GM12878 (cell line): ENCODE data around the gene FLT4. TPM values are rescaled to one million over a fixed set of nuclear protein-coding genes. Genes with fewer than 3 reads are reported as not detected.

Experiments
- ATAC-seq: fragments of 200-7000 bp; cut with Tn5 transposase; 3 replicates; pipeline ENCODE4 v1.9.1; 2020; ENCODE audit warnings: mild to moderate bottlenecking, moderate library complexity
- BruUV-seq: library from RNA; stranded (reverse); fragments of 400-500 nt; replicated peaks from 2 replicates; lab custom pipeline; 2021; lab: Mats Ljungman, UMichigan
- CTCF ChIA-PET: fragments of 300-600 bp; sonication (Branson Sonifier 250); formaldehyde crosslinking; extraction: SDS; loops from one replicate; lab custom pipeline; 2021; ENCODE audit warnings: inconsistent platforms; lab: Yijun Ruan, JAX
- POLR2A ChIA-PET: fragments of 350-600 bp; formaldehyde crosslinking; extraction: SDS; loops from one replicate; lab custom pipeline; 2021; ENCODE audit warnings: inconsistent platforms; lab: Charles Lee
- RAD21 ChIA-PET: fragments of 300-600 bp; sonication (Branson Sonifier 250); formaldehyde crosslinking; loops from one replicate; lab custom pipeline; 2023; ENCODE audit warnings: antibody characterized with exemption; ENCODE audit not compliant: unreplicated experiment; lab: Charles Lee
- SMC1A ChIA-PET: fragments of 300-600 bp; sonication (Branson Sonifier 250); formaldehyde crosslinking; loops from one replicate; lab custom pipeline; 2023; ENCODE audit not compliant: unreplicated experiment, uncharacterized antibody; lab: Charles Lee
- DNase-seq: peaks from one replicate; pipeline ENCODE4 v3.0.0-alpha.2; 2011; ENCODE audit warnings: low read depth, low spot score
- FAIRE-seq: peaks from 3 replicates; lab custom pipeline; 2011; peaks lifted over from hg19 to GRCh38; lab: Jason Lieb, UNC
- H2AFZ ChIP-seq: 2 replicates; pipeline ENCODE4 v1.6.0; 2011; ENCODE audit warnings: low read depth, low read length, control low read depth; ENCODE audit not compliant: control insufficient read depth
- H3K27ac ChIP-seq: 2 replicates; pipeline ENCODE4 v1.5.1; 2011; ENCODE audit warnings: control low read depth; ENCODE audit not compliant: control insufficient read depth, insufficient read depth
- H3K27me3 ChIP-seq, 2 experiments: replicated peaks in 1 of 2; 2 replicates each; pipeline versions ENCODE4 v1.6.0 to v1.6.1; 2011; ENCODE audit warnings: low read length in 1 of 2; ENCODE audit not compliant: control insufficient read depth in 2 of 2, insufficient read depth in 2 of 2
- H3K36me3 ChIP-seq, 2 experiments: 2 replicates each; pipeline ENCODE4 v1.5.1; 2011; ENCODE audit warnings: low read length in 1 of 2; ENCODE audit not compliant: control insufficient read depth in 2 of 2, insufficient read depth in 2 of 2
- H3K4me1 ChIP-seq: 2 replicates; pipeline ENCODE4 v1.6.1; 2011; ENCODE audit warnings: mild to moderate bottlenecking, low read length, moderate library complexity, mixed read lengths; ENCODE audit not compliant: control insufficient read depth, insufficient read depth
- H3K4me2 ChIP-seq: 2 replicates; pipeline ENCODE4 v1.6.0; 2011; ENCODE audit warnings: control low read depth; ENCODE audit not compliant: control insufficient read depth, insufficient read depth
- H3K4me3 ChIP-seq: fragments of 200-600 bp; sonication (generic); 2 replicates; pipeline ENCODE4 v1.5.1; 2016
- H3K79me2 ChIP-seq: 2 replicates; pipeline ENCODE4 v1.6.0; 2011; ENCODE audit warnings: low read length; ENCODE audit not compliant: control insufficient read depth, insufficient read depth
- H3K9ac ChIP-seq: 2 replicates; pipeline ENCODE4 v1.8.0; 2011; ENCODE audit warnings: low read length, control low read depth, mixed read lengths; ENCODE audit not compliant: control insufficient read depth, insufficient read depth
- H3K9me3 ChIP-seq: replicated peaks from 3 replicates; pipeline ENCODE4 v1.5.1; 2011; ENCODE audit warnings: mild to moderate bottlenecking, low read length; ENCODE audit not compliant: control insufficient read depth, insufficient read depth
- H4K20me1 ChIP-seq: 2 replicates; pipeline ENCODE4 v1.6.0; 2011; ENCODE audit not compliant: control insufficient read depth, insufficient read depth
- CREB1 ChIP-seq: IDR thresholded peaks from 2 replicates; pipeline ENCODE4 v1.6.1; 2012; ENCODE audit warnings: low read depth, mild to moderate bottlenecking, inconsistent platforms
- IKZF2 ChIP-seq, 2 experiments: fragments of 450-650 bp; IDR thresholded peaks; 2 replicates each; pipeline ENCODE4 v1.6.1; 2017; ENCODE audit warnings: mild to moderate bottlenecking in 2 of 2, moderate library complexity in 2 of 2
- KDM1A ChIP-seq: fragments of 200-600 bp; sonication (generic); IDR thresholded peaks from 2 replicates; pipeline ENCODE4 v1.6.1; 2016; ENCODE audit warnings: borderline replicate concordance
- NRF1 ChIP-seq: conservative IDR thresholded peaks from 2 replicates; pipeline ENCODE4 v1.6.1; 2011; ENCODE audit warnings: mild to moderate bottlenecking, low read depth, low read length, improper control_type of control experiment
- POLR2AphosphoS2 ChIP-seq: IDR thresholded peaks from 2 replicates; pipeline ENCODE4 v1.6.1; 2011; ENCODE audit warnings: low read depth, mild to moderate bottlenecking, low read length, improper control_type of control experiment, moderate library complexity
- SIN3A ChIP-seq: IDR thresholded peaks from 2 replicates; pipeline ENCODE4 v1.6.1; 2012; ENCODE audit warnings: low read depth, low read length, improper control_type of control experiment
- SPI1 ChIP-seq: IDR thresholded peaks from 2 replicates; pipeline ENCODE4 v1.6.1; 2011; ENCODE audit warnings: low read depth, mild to moderate bottlenecking, low read length, moderate library complexity, borderline replicate concordance; ENCODE audit not compliant: insufficient read depth
- STAT3 ChIP-seq: IDR thresholded peaks from 2 replicates; pipeline ENCODE4 v1.6.1; 2011; ENCODE audit warnings: low read depth, low read length, improper control_type of control experiment
- WRNIP1 ChIP-seq: IDR thresholded peaks from 2 replicates; pipeline ENCODE4 v1.6.1; 2011; ENCODE audit warnings: low read depth, low read length, improper control_type of control experiment, borderline replicate concordance
- YBX1 ChIP-seq: fragments of 450-650 bp; IDR thresholded peaks from 2 replicates; pipeline ENCODE4 v1.6.1; 2016; ENCODE audit warnings: antibody characterized with exemption
- ZNF274 ChIP-seq: IDR thresholded peaks from one replicate; pipeline ENCODE4 v1.8.0; 2011; ENCODE audit not compliant: insufficient read length, insufficient read depth
- ZNF622 ChIP-seq: fragments of 450-650 bp; IDR thresholded peaks from 2 replicates; pipeline ENCODE4 v1.6.1; 2017; ENCODE audit warnings: mild to moderate bottlenecking, inconsistent platforms
- WGBS: methylation state at CpG from one replicate; pipeline ENCODE4 v1.1.6; 2016; ENCODE audit warnings: low lambda C conversion rate; ENCODE audit not compliant: insufficient replicate concordance, insufficient coverage; ENCODE audit errors: missing lambda C conversion rate; 5-methylcytosine and 5-hydroxymethylcytosine counted together
- in situ Hi-C: fragments of 300-500 bp; cut with MboI; formaldehyde crosslinking; loops from 9 replicates; pipeline ENCODE4 v1.14.3; 2018; ENCODE audit warnings: mixed read lengths
- intact Hi-C: fragments of 100-400 bp; cut with micrococcal nuclease; formaldehyde crosslinking; loops from one replicate; pipeline ENCODE4 v1.14.2; 2022; ENCODE audit not compliant: unreplicated experiment
- polyA plus RNA-seq, 11 experiments: library from polyadenylated mRNA; depleted of rRNA in 4 of 11; unstranded in 6 of 11; stranded (reverse) in 5 of 11; fragments of >200 nt; fragmentation: Nextera tagmentation in 4 of 11; fragmentation: Illumina TruSeq in 1 of 11; extraction: Ambion mirVana in 4 of 11; extraction: Trizol in 1 of 11; gene quantifications; 1 replicate in 1 of 11; 2 replicates in 10 of 11; pipeline versions ENCODE4 v1.2.1 to v1.2.3, GENCODE V29; 2011 to 2016; ENCODE audit warnings: inconsistent platforms in 2 of 11, missing spikeins in 2 of 11, low read depth in 1 of 11
- total RNA-seq, 4 experiments: library from RNA; depleted of rRNA in 3 of 4; stranded (reverse); fragments of >200 nt in 3 of 4; fragmentation: Illumina TruSeq in 1 of 4; extraction: Trizol in 1 of 4; gene quantifications; 2 replicates each; pipeline versions ENCODE4 v1.2.1 to v1.2.3, GENCODE V29; 2013 to 2021
- TF ChIP-seq, protein P1 (sequence below): fragments of 450-650 bp; IDR thresholded peaks from 2 replicates; pipeline ENCODE4 v1.6.1; 2017; ENCODE audit warnings: mild to moderate bottlenecking, moderate library complexity

FLT4 gene
- total and polyA plus RNA-seq, 10 of the 15 experiments (the other 5 are each of a cell fraction or from before 2014, with no cell fraction given), result 0.18 TPM; not detected in 9

- POLR2A ChIA-PET, result no interaction called here
- Histone ChIP-seq H3K4me2 (no peak overlapping the region), H3K9me3 (no peaks in the 10 kb centered on the region), H3K27ac (no peak overlapping the region), H3K79me2 (no peaks in the 10 kb centered on the region), H3K36me3 (no peaks in the 10 kb centered on the region), H4K20me1 (no peaks in the 10 kb centered on the region), H3K9ac (no peak overlapping the region), H2AFZ (no peak overlapping the region), H3K4me3 (no peak overlapping the region), H3K4me1 (no peaks in the 10 kb centered on the region), H3K27me3 (no peaks in the 10 kb centered on the region)
- FAIRE-seq (no peak), DNase-seq (no peak), ATAC-seq (no peak)
- SMC1A ChIA-PET, result no interaction called here
- 77% methylated on average over 14 of the region's 14 CpGs for WGBS
- RAD21 ChIA-PET, result no interaction called here
- in situ Hi-C loops (no loop called here), intact Hi-C loops (no loop called here)
- BruUV-seq, result no TSS peak
- TF ChIP-seq WRNIP1 (no peak), ZNF274 (no peak), STAT3 (no peak), SPI1 (no peak), NRF1 (no peak), IKZF2 (IDR thresholded peaks at IDR 0.05) (no peak), KDM1A (no peak), SIN3A (no peak), YBX1 (no peak), ZNF622 (no peak), POLR2AphosphoS2 (no peak), CREB1 (no peak)
- TF ChIP-seq, protein P1, sequence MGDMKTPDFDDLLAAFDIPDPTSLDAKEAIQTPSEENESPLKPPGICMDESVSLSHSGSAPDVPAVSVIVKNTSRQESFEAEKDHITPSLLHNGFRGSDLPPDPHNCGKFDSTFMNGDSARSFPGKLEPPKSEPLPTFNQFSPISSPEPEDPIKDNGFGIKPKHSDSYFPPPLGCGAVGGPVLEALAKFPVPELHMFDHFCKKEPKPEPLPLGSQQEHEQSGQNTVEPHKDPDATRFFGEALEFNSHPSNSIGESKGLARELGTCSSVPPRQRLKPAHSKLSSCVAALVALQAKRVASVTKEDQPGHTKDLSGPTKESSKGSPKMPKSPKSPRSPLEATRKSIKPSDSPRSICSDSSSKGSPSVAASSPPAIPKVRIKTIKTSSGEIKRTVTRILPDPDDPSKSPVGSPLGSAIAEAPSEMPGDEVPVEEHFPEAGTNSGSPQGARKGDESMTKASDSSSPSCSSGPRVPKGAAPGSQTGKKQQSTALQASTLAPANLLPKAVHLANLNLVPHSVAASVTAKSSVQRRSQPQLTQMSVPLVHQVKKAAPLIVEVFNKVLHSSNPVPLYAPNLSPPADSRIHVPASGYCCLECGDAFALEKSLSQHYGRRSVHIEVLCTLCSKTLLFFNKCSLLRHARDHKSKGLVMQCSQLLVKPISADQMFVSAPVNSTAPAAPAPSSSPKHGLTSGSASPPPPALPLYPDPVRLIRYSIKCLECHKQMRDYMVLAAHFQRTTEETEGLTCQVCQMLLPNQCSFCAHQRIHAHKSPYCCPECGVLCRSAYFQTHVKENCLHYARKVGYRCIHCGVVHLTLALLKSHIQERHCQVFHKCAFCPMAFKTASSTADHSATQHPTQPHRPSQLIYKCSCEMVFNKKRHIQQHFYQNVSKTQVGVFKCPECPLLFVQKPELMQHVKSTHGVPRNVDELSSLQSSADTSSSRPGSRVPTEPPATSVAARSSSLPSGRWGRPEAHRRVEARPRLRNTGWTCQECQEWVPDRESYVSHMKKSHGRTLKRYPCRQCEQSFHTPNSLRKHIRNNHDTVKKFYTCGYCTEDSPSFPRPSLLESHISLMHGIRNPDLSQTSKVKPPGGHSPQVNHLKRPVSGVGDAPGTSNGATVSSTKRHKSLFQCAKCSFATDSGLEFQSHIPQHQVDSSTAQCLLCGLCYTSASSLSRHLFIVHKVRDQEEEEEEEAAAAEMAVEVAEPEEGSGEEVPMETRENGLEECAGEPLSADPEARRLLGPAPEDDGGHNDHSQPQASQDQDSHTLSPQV, result no peak
- TF ChIP-seq, all 136 proteins: peak for 0
- CTCF ChIA-PET, result no interaction called here
These were observed 29.4 kb downstream of the FLT4 start for GRCh38 chr5:180620014-180620413.
